ENCODE results near the gene PLXNA4. TPM values are rescaled to one million over a fixed set of nuclear protein-coding genes. Genes with fewer than 3 reads are reported as not detected.

Gene PLXNA4
- total and polyA plus RNA-seq, 3 donors from 2014 or later: 3.4 to 5.5 (median 3.8) TPM

- 56 to 70% methylated on average over 8 of the region's 8 CpGs for WGBS, 2 donors
- no peak for TF ChIP-seq POLR2A (IDR thresholded peaks at IDR 0.05)
- TF ChIP-seq CTCF (IDR thresholded peaks at IDR 0.05): no peak
- no peaks in the 10 kb centered on the region for H3K36me3 ChIP-seq (ENCODE audit: low read depth, missing control alignments)
These were observed 414.3 kb downstream of the PLXNA4 start for GRCh38 chr7:132161976-132162375.

GRCh38 chr7:132161533-132161915 lies 414.7 kb downstream of the PLXNA4 start:
- Histone ChIP-seq H3K36me3 (ENCODE audit: low read depth, missing control alignments) (no peaks in the 10 kb centered on the region), H3K9me3 (no peaks in the 10 kb centered on the region), H3K27ac (no peak overlapping the region), H3K27me3 (no peaks in the 10 kb centered on the region), H3K4me1 (peaks cover 11% of the 10 kb centered on the region), H3K4me3 (no peak overlapping the region)
- intact Hi-C loops (cut with DNase I; ENCODE audit: low total_unique reads): no loop called here
- 93 to 94% methylated on average over 3 to 12 of the region's 12 CpGs for WGBS, 2 donors
- no peak for TF ChIP-seq CTCF (IDR thresholded peaks at IDR 0.05)
- no peak for TF ChIP-seq POLR2A (IDR thresholded peaks at IDR 0.05)
- DNase-seq: no peak

More at GRCh38 chr7:132161976-132162375, 414.3 kb downstream of the PLXNA4 start:
- H3K27me3 ChIP-seq: no peaks in the 10 kb centered on the region
- DNase-seq: no peak
- H3K4me1 ChIP-seq: peaks cover 11% of the 10 kb centered on the region
- no peak overlapping the region for H3K27ac ChIP-seq
- no peak overlapping the region for H3K4me3 ChIP-seq
- no peaks in the 10 kb centered on the region for H3K9me3 ChIP-seq
- intact Hi-C loops (cut with DNase I; ENCODE audit: low total_unique reads): no loop called here

- Histone ChIP-seq H3K4me1 (peaks cover 11% of the 10 kb centered on the region), H3K27ac (no peak overlapping the region), H3K36me3 (ENCODE audit: low read depth, missing control alignments) (no peaks in the 10 kb centered on the region), H3K9me3 (no peaks in the 10 kb centered on the region), H3K4me3 (no peak overlapping the region), H3K27me3 (no peaks in the 10 kb centered on the region)
- DNase-seq: peak; percentile 47
- intact Hi-C loops (cut with DNase I; ENCODE audit: low total_unique reads): no loop called here
- WGBS, 2 donors: 61 to 73% methylated on average over 9 to 10 of the region's 10 CpGs
- TF ChIP-seq POLR2A (IDR thresholded peaks at IDR 0.05) (no peak), CTCF (IDR thresholded peaks at IDR 0.05) (no peak)
These were observed 415.4 kb downstream of the PLXNA4 start for GRCh38 chr7:132160611-132161532.

DNA sequence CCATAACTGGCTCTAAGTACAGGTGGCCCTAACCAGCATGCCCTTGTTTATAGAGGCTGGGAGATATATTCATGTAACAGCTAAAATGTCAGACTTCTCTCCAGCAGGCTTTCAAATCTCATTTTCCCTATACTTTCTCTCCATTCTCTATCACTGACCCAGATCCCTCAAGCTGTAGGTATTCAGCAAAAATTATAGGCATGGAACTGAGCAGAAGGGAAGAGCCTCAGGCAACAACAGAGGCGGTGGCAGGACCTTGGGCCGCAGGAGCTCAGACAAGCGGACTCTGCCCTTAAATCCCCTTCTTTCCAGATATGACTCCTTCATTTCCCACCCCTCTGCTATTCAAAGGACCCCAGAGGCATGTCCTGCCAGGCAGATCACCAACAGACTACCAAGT lies 417.4 kb downstream of the PLXNA4 start:
- Histone ChIP-seq H3K36me3 (ENCODE audit: low read depth, missing control alignments) (no peaks in the 10 kb centered on the region), H3K27ac (no peak overlapping the region), H3K27me3 (no peaks in the 10 kb centered on the region), H3K4me1 (peaks cover 11% of the 10 kb centered on the region), H3K9me3 (no peaks in the 10 kb centered on the region), H3K4me3 (no peak overlapping the region)
- TF ChIP-seq POLR2A (IDR thresholded peaks at IDR 0.05) (no peak), CTCF (IDR thresholded peaks at IDR 0.05) (no peak)
- intact Hi-C loops (cut with DNase I; ENCODE audit: low total_unique reads): no loop called here
- WGBS, 2 donors: 89 to 97% methylated on average over 3 of the region's 3 CpGs
- DNase-seq: no peak
